CD4-positive, alpha-beta T cell (primary cell): ENCODE data around the gene MLLT3. TPM values are rescaled to one million over a fixed set of nuclear protein-coding genes. Genes with fewer than 3 reads are reported as not detected.
A peak's percentile ranks its signal among the peaks of the same experiment; 100 is the strongest.

Experiments used
- ATAC-seq: fragments of 200-7000 bp; cut with Tn5 transposase; one replicate; pipeline ENCODE4 v1.10.0; 2022; ENCODE audit warnings: mild to moderate bottlenecking; ENCODE audit not compliant: poor library complexity
- CTCF ChIA-PET: fragments of 350-600 bp; sonication (Branson Sonifier 250); formaldehyde crosslinking; loops from one replicate; lab custom pipeline; 2021; ENCODE audit warnings: antibody characterized with exemption, inconsistent platforms; lab: Charles Lee
- POLR2A ChIA-PET: fragments of 350-600 bp; sonication (Branson Sonifier 250); formaldehyde crosslinking; loops from one replicate; lab custom pipeline; 2021; ENCODE audit warnings: antibody characterized with exemption, inconsistent platforms; lab: Charles Lee
- DNase-seq, 14 experiments: peaks; one replicate each; pipeline ENCODE4 v3.0.0-alpha.2; 2013 to 2020; ENCODE audit warnings: mixed read lengths in 2 of 14
- H3K27ac ChIP-seq, 2 donors: one replicate each; pipeline versions ENCODE4 v1.5.1 to v1.7.0; 2013; ENCODE audit warnings: low read length in 2 of 2, low read depth in 1 of 2, mild to moderate bottlenecking in 1 of 2
- H3K27me3 ChIP-seq, 2 experiments: 1 replicate in 1 of 2; 2 replicates in 1 of 2; pipeline versions ENCODE4 v1.6.1 to v1.7.0; 2013; ENCODE audit warnings: low read length in 2 of 2, control low read depth in 1 of 2, mild to moderate bottlenecking in 1 of 2, moderate library complexity in 1 of 2; ENCODE audit not compliant: insufficient read depth in 2 of 2, control insufficient read depth in 1 of 2
- H3K36me3 ChIP-seq: one replicate; pipeline ENCODE4 v1.6.1; 2013; ENCODE audit warnings: low read length, control low read depth; ENCODE audit not compliant: insufficient read depth
- H3K4me1 ChIP-seq: one replicate; pipeline ENCODE4 v1.6.1; 2013; ENCODE audit warnings: low read length, control low read depth; ENCODE audit not compliant: insufficient read depth
- H3K4me3 ChIP-seq: one replicate; pipeline ENCODE4 v1.5.1; 2013; ENCODE audit warnings: mild to moderate bottlenecking, low read length, moderate library complexity
- H3K9me3 ChIP-seq, 2 experiments: 1 replicate in 1 of 2; 2 replicates in 1 of 2; pipeline versions ENCODE4 v1.6.1 to v1.7.0; 2013; ENCODE audit warnings: low read length in 2 of 2, mild to moderate bottlenecking in 2 of 2, control low read depth in 1 of 2, moderate library complexity in 1 of 2; ENCODE audit not compliant: control insufficient read depth in 1 of 2, insufficient read depth in 1 of 2
- H3K27ac Mint-ChIP-seq: one replicate; pipeline ENCODE4 v1.8.0; 2020; ENCODE audit warnings: mixed read lengths
- H3K27me3 Mint-ChIP-seq: one replicate; pipeline ENCODE4 v1.8.0; 2021; ENCODE audit warnings: mixed read lengths
- H3K36me3 Mint-ChIP-seq: one replicate; pipeline ENCODE4 v1.8.0; 2021; ENCODE audit warnings: low read depth, mixed read lengths
- H3K4me1 Mint-ChIP-seq: one replicate; pipeline ENCODE4 v1.8.0; 2021; ENCODE audit warnings: low read depth, mixed read lengths
- H3K4me3 Mint-ChIP-seq: one replicate; pipeline ENCODE4 v1.8.0; 2020; ENCODE audit warnings: mild to moderate bottlenecking, mixed read lengths
- H3K9me3 Mint-ChIP-seq: one replicate; pipeline ENCODE4 v1.8.0; 2020; ENCODE audit warnings: mixed read lengths
- intact Hi-C, 2 experiments: fragments of 100-400 bp; cut with DNase I in 1 of 2; cut with micrococcal nuclease in 1 of 2; formaldehyde crosslinking; loops; one replicate each; pipeline versions ENCODE4 v1.15.1 to v1.9.0; 2023 to 2025; cut with DNase I, micrococcal nuclease
- total RNA-seq, 174 experiments: library from RNA in 2 of 174; stranded (reverse) in 2 of 174; gene quantifications; one replicate each; pipeline ENCODE4 v1.2.3 and lab custom pipeline; 2021 to 2026
- TF ChIP-seq, protein P1 (sequence below): fragments of 200-600 bp; IDR thresholded peaks from one replicate; pipeline ENCODE4 v1.8.0; 2022; ENCODE audit warnings: antibody characterized with exemption, mild to moderate bottlenecking

Gene MLLT3
- total RNA-seq, 2 experiments from 2014 or later, result 59.2 to 60.6 TPM

DNA sequence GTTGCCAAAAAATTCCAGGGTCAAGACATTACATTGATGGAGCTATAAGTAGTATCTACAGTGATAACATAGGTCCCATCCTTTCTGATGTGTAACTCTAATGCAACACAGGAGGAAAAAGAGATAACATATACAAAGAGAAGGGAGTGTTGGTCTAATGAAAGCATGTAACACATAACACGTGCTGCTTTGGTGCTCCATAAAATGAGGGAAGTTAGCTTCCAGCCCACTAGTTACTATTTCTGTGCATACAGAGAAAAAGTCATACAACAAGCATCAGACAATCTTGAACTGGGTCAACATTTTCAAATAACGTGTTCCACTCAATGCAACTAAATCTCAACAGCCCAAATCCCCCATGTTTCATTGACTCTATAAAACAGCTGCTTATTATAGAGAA is 11.7 kb downstream of the MLLT3 start:
- intact Hi-C loops, result no loop called here
- H3K27ac ChIP-seq, result no peak overlapping the region
- TF ChIP-seq, protein P1, sequence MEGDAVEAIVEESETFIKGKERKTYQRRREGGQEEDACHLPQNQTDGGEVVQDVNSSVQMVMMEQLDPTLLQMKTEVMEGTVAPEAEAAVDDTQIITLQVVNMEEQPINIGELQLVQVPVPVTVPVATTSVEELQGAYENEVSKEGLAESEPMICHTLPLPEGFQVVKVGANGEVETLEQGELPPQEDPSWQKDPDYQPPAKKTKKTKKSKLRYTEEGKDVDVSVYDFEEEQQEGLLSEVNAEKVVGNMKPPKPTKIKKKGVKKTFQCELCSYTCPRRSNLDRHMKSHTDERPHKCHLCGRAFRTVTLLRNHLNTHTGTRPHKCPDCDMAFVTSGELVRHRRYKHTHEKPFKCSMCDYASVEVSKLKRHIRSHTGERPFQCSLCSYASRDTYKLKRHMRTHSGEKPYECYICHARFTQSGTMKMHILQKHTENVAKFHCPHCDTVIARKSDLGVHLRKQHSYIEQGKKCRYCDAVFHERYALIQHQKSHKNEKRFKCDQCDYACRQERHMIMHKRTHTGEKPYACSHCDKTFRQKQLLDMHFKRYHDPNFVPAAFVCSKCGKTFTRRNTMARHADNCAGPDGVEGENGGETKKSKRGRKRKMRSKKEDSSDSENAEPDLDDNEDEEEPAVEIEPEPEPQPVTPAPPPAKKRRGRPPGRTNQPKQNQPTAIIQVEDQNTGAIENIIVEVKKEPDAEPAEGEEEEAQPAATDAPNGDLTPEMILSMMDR, result no peak
- H3K4me3 ChIP-seq, result no peak overlapping the region
- no peaks in the 10 kb centered on the region for H3K9me3 ChIP-seq
- H3K27me3 ChIP-seq, result no peaks in the 10 kb centered on the region
- Mint-ChIP-seq H3K4me3 (peak overlapping the region; percentile 11), H3K9me3 (no peaks in the 10 kb centered on the region), H3K27me3 (no peaks in the 10 kb centered on the region), H3K36me3 (no peaks in the 10 kb centered on the region), H3K4me1 (peaks cover 87% of the 10 kb centered on the region), H3K27ac (no peak overlapping the region)
- DNase-seq, result no peak
- ChIA-PET POLR2A (interaction anchor here (0.6 to 3.5 kb wide), 3 partner anchors 9 to 146 kb away, joined by 3 to 20 read pairs (median 10); partner anchors contain the start of gene MLLT3), CTCF (interaction anchor here (1.2 to 1.5 kb wide), 2 partner anchors 8 to 12 kb away, joined by 4 to 5 read pairs; partner anchors contain the start of gene MLLT3)
- H3K36me3 ChIP-seq, result no peaks in the 10 kb centered on the region
- ATAC-seq, result no peak
- H3K4me1 ChIP-seq, result no peaks in the 10 kb centered on the region

DNA sequence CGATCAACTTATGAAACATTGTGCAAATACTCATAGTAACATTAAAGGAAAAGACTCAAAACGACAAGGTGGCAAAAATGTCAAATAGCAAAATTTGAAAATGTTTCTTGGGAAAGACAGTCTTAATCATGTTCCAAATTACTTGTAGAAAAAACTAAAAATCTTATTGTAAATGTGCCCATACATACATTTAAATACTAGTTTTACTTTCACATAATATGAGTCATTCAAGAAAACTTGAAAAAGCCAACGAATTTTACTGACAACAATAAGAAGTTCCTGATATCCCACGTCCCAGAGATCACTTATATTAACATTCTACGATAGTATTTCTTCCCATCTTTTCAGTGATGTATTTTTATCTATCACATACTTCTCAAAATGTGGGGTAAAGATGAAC is 13.7 kb downstream of the MLLT3 start:
- no peak overlapping the region for H3K27ac ChIP-seq
- H3K36me3 Mint-ChIP-seq, result no peaks in the 10 kb centered on the region
- DNase-seq (no peak), ATAC-seq (no peak)
- ChIA-PET POLR2A (interaction anchor here (3.5 kb wide), 1 partner anchor 14 kb away, joined by 20 read pairs; the partner anchor contains the start of gene MLLT3), CTCF (no interaction called here)
- peaks cover 89% of the 10 kb centered on the region for H3K4me1 Mint-ChIP-seq
- H3K9me3 ChIP-seq, result no peaks in the 10 kb centered on the region
- no peaks in the 10 kb centered on the region for H3K27me3 ChIP-seq
- H3K27me3 Mint-ChIP-seq, result no peaks in the 10 kb centered on the region
- H3K27ac Mint-ChIP-seq, result peak overlapping the region; percentile 6
- H3K9me3 Mint-ChIP-seq, result no peaks in the 10 kb centered on the region
- H3K4me3 Mint-ChIP-seq, result peak overlapping the region; percentile 13
- intact Hi-C loops, result loop anchor here in 1 of 2 experiments (5.0 kb wide), 1 partner anchor 56 kb away; no protein-coding TSS in a partner anchor
- H3K4me1 ChIP-seq, result no peaks in the 10 kb centered on the region
- TF ChIP-seq, protein P1, result no peak
- no peaks in the 10 kb centered on the region for H3K36me3 ChIP-seq
- no peak overlapping the region for H3K4me3 ChIP-seq

DNA sequence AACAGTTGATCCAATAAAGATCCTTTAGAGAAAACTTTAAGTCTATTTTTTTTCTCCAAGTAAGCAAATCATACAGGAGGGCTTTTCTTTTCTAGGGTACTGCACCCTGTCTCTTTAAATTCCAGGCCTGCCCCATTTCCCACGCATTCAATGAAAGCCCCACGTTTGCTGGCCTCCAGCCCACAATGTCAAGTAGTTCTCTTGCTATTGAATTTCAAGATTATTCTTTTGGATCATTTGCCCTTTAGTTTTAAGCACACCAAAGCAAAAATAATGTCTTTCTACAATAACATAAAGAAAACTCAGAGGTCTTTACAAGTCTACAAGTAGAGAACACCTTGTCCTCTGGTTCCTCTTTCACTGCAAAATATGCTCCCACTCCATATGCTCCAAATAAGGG is 15.6 kb downstream of the MLLT3 start:
- Histone ChIP-seq H3K36me3 (no peaks in the 10 kb centered on the region), H3K27me3 (no peaks in the 10 kb centered on the region), H3K4me3 (no peak overlapping the region), H3K9me3 (no peaks in the 10 kb centered on the region), H3K4me1 (no peaks in the 10 kb centered on the region), H3K27ac (no peak overlapping the region)
- intact Hi-C loops, result loop anchor here in 1 of 2 experiments (5.0 kb wide), 1 partner anchor 54 kb away; no protein-coding TSS in a partner anchor
- no peak overlapping the region for H3K27ac Mint-ChIP-seq
- CTCF ChIA-PET, result no interaction called here
- TF ChIP-seq, protein P1, result no peak
- peaks cover 89% of the 10 kb centered on the region for H3K4me1 Mint-ChIP-seq
- no peaks in the 10 kb centered on the region for H3K27me3 Mint-ChIP-seq
- POLR2A ChIA-PET, result interaction anchor here (2.8 kb wide), 1 partner anchor 16 kb away, joined by 21 read pairs; the partner anchor contains the start of gene MLLT3
- ATAC-seq, result no peak
- H3K36me3 Mint-ChIP-seq, result no peaks in the 10 kb centered on the region
- no peak for DNase-seq
- no peaks in the 10 kb centered on the region for H3K9me3 Mint-ChIP-seq
- no peak overlapping the region for H3K4me3 Mint-ChIP-seq
